GM23338 (cell line): ENCODE data around the gene CYTH3. TPM values are rescaled to one million over a fixed set of nuclear protein-coding genes. Genes with fewer than 3 reads are reported as not detected.

Experiments used
- ATAC-seq: fragments of 200-7000 bp; cut with Tn5 transposase; 3 replicates; pipeline ENCODE4 v1.9.1; 2020
- DNase-seq: peaks from one replicate; pipeline ENCODE4 v3.0.0-alpha.2; 2015; ENCODE audit warnings: low spot score
- H2AFZ ChIP-seq: fragments of 200-600 bp; sonication (generic); 2 replicates; pipeline ENCODE4 v1.8.0; 2016; ENCODE audit warnings: antibody characterized with exemption, mild to moderate bottlenecking, moderate library complexity
- H3F3A ChIP-seq: fragments of 200-600 bp; sonication (generic); replicated peaks from 2 replicates; pipeline ENCODE4 v1.8.0; 2017; ENCODE audit warnings: antibody characterized with exemption, mixed run types, low read depth
- H3K27ac ChIP-seq: fragments of 200-600 bp; sonication (generic); 2 replicates; pipeline ENCODE4 v1.6.1; 2016; ENCODE audit warnings: low read depth
- H3K27me3 ChIP-seq: fragments of 200-600 bp; sonication (generic); 2 replicates; pipeline ENCODE4 v1.8.0; 2016; ENCODE audit warnings: mild to moderate bottlenecking, mixed run types, moderate library complexity; ENCODE audit not compliant: insufficient read depth
- H3K36me3 ChIP-seq: fragments of 200-600 bp; sonication (generic); 2 replicates; pipeline ENCODE4 v1.8.0; 2016; ENCODE audit warnings: mild to moderate bottlenecking; ENCODE audit not compliant: insufficient read depth
- H3K4me1 ChIP-seq: fragments of 200-600 bp; sonication (generic); 2 replicates; pipeline ENCODE4 v1.8.0; 2016; ENCODE audit warnings: mild to moderate bottlenecking, moderate library complexity; ENCODE audit not compliant: insufficient read depth
- H3K4me2 ChIP-seq: fragments of 200-600 bp; sonication (generic); 2 replicates; pipeline ENCODE4 v1.7.1; 2017; ENCODE audit warnings: mixed run types
- H3K4me3 ChIP-seq: fragments of 200-600 bp; sonication (generic); 2 replicates; pipeline ENCODE4 v1.6.1; 2016; ENCODE audit warnings: mixed run types
- H3K79me2 ChIP-seq: fragments of 200-600 bp; sonication (generic); replicated peaks from 2 replicates; pipeline ENCODE4 v1.8.0; 2017; ENCODE audit warnings: mild to moderate bottlenecking; ENCODE audit not compliant: insufficient read depth
- H3K9me2 ChIP-seq: fragments of 200-600 bp; sonication (generic); 2 replicates; pipeline ENCODE4 v1.8.0; 2017; ENCODE audit not compliant: insufficient read depth
- H4K20me1 ChIP-seq: fragments of 200-600 bp; sonication (generic); replicated peaks from 2 replicates; pipeline ENCODE4 v1.8.0; 2017; ENCODE audit warnings: mild to moderate bottlenecking; ENCODE audit not compliant: insufficient read depth
- H3K27ac Mint-ChIP-seq: 2 replicates; pipeline ENCODE4 v1.8.0; 2020; ENCODE audit warnings: inconsistent platforms, mild to moderate bottlenecking, moderate library complexity, mixed read lengths
- H3K27me3 Mint-ChIP-seq: 3 replicates; pipeline ENCODE4 v1.8.0; 2022; ENCODE audit warnings: low read depth, mild to moderate bottlenecking, moderate library complexity, mixed read lengths, inconsistent platforms; ENCODE audit not compliant: insufficient read depth, poor library complexity
- H3K36me3 Mint-ChIP-seq: 3 replicates; pipeline ENCODE4 v1.8.0; 2021; ENCODE audit warnings: low read depth, mild to moderate bottlenecking, inconsistent platforms, moderate library complexity, mixed read lengths
- H3K4me1 Mint-ChIP-seq: 3 replicates; pipeline ENCODE4 v1.8.0; 2020; ENCODE audit warnings: mild to moderate bottlenecking, inconsistent platforms, mixed read lengths
- H3K4me3 Mint-ChIP-seq: 3 replicates; pipeline ENCODE4 v1.8.0; 2021; ENCODE audit warnings: moderate library complexity, mild to moderate bottlenecking, inconsistent platforms, mixed read lengths
- H3K9me3 Mint-ChIP-seq: 3 replicates; pipeline ENCODE4 v1.8.0; 2020; ENCODE audit warnings: moderate library complexity, mild to moderate bottlenecking, inconsistent platforms, mixed read lengths
- CREB1 ChIP-seq: fragments of 250-450 bp; sonication (Bioruptor Pico); IDR thresholded peaks from 2 replicates; pipeline ENCODE4 v1.5.0; 2020; ENCODE audit warnings: low read depth, mild to moderate bottlenecking, moderate library complexity
- CTCF ChIP-seq, 2 experiments: fragments of 200-600 bp in 1 of 2; sonication (generic) in 1 of 2; conservative IDR thresholded peaks; 2 replicates each; pipeline versions ENCODE4 v1.5.1 to v1.6.1; 2016 to 2017; ENCODE audit warnings: antibody characterized with exemption in 2 of 2, low read depth in 2 of 2, mild to moderate bottlenecking in 2 of 2, moderate library complexity in 1 of 2
- ETS1 ChIP-seq: IDR thresholded peaks from 2 replicates; pipeline ENCODE4 v1.6.1; 2016; ENCODE audit warnings: antibody characterized with exemption
- EZH2 ChIP-seq: fragments of 200-600 bp; sonication (generic); IDR thresholded peaks from one replicate; pipeline ENCODE4 v1.8.0; 2017; ENCODE audit warnings: antibody characterized with exemption, mild to moderate bottlenecking, low read depth; ENCODE audit not compliant: unreplicated experiment
- EZH2phosphoT487 ChIP-seq: fragments of 200-600 bp; sonication (generic); IDR thresholded peaks from one replicate; pipeline ENCODE4 v1.8.1; 2018; ENCODE audit warnings: antibody characterized with exemption; ENCODE audit not compliant: unreplicated experiment
- JUNB ChIP-seq: IDR thresholded peaks from one replicate; pipeline ENCODE4 v1.6.1; 2016; ENCODE audit warnings: antibody characterized with exemption; ENCODE audit not compliant: unreplicated experiment
- POLR2AphosphoS5 ChIP-seq: IDR thresholded peaks from 2 replicates; pipeline ENCODE4 v1.6.1; 2016; ENCODE audit warnings: antibody characterized with exemption, low read depth
- STAT1 ChIP-seq: IDR thresholded peaks from one replicate; pipeline ENCODE4 v1.6.1; 2016; ENCODE audit warnings: antibody characterized with exemption; ENCODE audit not compliant: unreplicated experiment
- ZNF114 ChIP-seq: fragments of 250-450 bp; sonication (Bioruptor Pico); IDR thresholded peaks from 2 replicates; pipeline ENCODE4 v1.5.0; 2020; ENCODE audit warnings: mild to moderate bottlenecking, moderate library complexity
- ZNF331 ChIP-seq: fragments of 250-450 bp; sonication (Bioruptor Pico); IDR thresholded peaks from 2 replicates; pipeline ENCODE4 v1.5.0; 2020; ENCODE audit warnings: low read depth, mild to moderate bottlenecking, moderate library complexity
- ZNF462 ChIP-seq: fragments of 250-450 bp; sonication (Bioruptor Pico); IDR thresholded peaks from 2 replicates; pipeline ENCODE4 v1.5.0; 2020; ENCODE audit warnings: mild to moderate bottlenecking, moderate library complexity
- polyA plus RNA-seq: library from polyadenylated mRNA; unstranded; fragments of >200 nt; fragmentation: Nextera tagmentation; extraction: Ambion mirVana; gene quantifications from 2 replicates; pipeline ENCODE4 v1.2.1, GENCODE V29; 2016
- total RNA-seq: library from RNA; depleted of rRNA; stranded (reverse); fragments of >200 nt; shearing (Covaris generic); gene quantifications from 2 replicates; pipeline ENCODE4 v1.2.3, GENCODE V29; 2014

The CYTH3 gene
- total and polyA plus RNA-seq, 2 experiments from 2014 or later: 4.6 to 15.3 TPM

- TF ChIP-seq CTCF (conservative IDR thresholded peaks at IDR 0.05; ENCODE audit: low read depth in 2 of 2): no peak
Observed at GRCh38 chr7:6121141-6121540, 151.3 kb downstream of the CYTH3 start (continued).

- Histone ChIP-seq H3K79me2 (peaks cover 54% of the 10 kb centered on the region), H3K27me3 (no peaks in the 10 kb centered on the region), H3K36me3 (peaks cover 27% of the 10 kb centered on the region), H3K4me3 (no peak overlapping the region), H3K27ac (no peak overlapping the region), H4K20me1 (peaks cover 16% of the 10 kb centered on the region), H3F3A (no peaks in the 10 kb centered on the region), H3K4me2 (no peak overlapping the region), H3K9me2 (no peaks in the 10 kb centered on the region), H2AFZ (no peak overlapping the region), H3K4me1 (no peaks in the 10 kb centered on the region)
- no peaks in the 10 kb centered on the region for H3K27me3 Mint-ChIP-seq
- DNase-seq: no peak
- no peak overlapping the region for H3K4me3 Mint-ChIP-seq
- H3K36me3 Mint-ChIP-seq: peaks cover 86% of the 10 kb centered on the region
- ATAC-seq: no peak
- H3K27ac Mint-ChIP-seq: no peak overlapping the region
- no peaks in the 10 kb centered on the region for H3K4me1 Mint-ChIP-seq
- H3K9me3 Mint-ChIP-seq: no peaks in the 10 kb centered on the region
- TF ChIP-seq EZH2: no peak
- TF ChIP-seq ZNF331: no peak
- no peak for TF ChIP-seq ZNF462 (CRISPR knock-in tag)
- no peak for TF ChIP-seq ETS1
- TF ChIP-seq CREB1 (CRISPR knock-in tag): no peak
- TF ChIP-seq CTCF (conservative IDR thresholded peaks at IDR 0.05; ENCODE audit: low read depth in 2 of 2): no peak
- TF ChIP-seq EZH2phosphoT487: no peak
- no peak for TF ChIP-seq STAT1
- TF ChIP-seq ZNF114 (CRISPR knock-in tag): no peak
- TF ChIP-seq POLR2AphosphoS5: no peak
- TF ChIP-seq JUNB: no peak
Observed at GRCh38 chr7:6117533-6117932, 154.9 kb downstream of the CYTH3 start.
